ENCODE results near the gene SPANXA2.
"Not testable (repeated sequence)": the region's sequence is repeated elsewhere in the genome, so short reads cannot be mapped to it uniquely, and the experiment has no call there.

SPANXA2 gene

GRCh38 chrX:141589408-141589807, at the start of gene SPANXA2:
Gene SPANXA2 (plus strand): TSS chrX:141589708. CDS start chrX:141589768, 60 bp downstream.
- H3K4me3 ChIP-seq (ENCODE audit: low read depth, low read length, poor library complexity, severe bottlenecking); H4K20me1 ChIP-seq (ENCODE audit: insufficient read depth, low read length); H3K9me3 ChIP-seq (ENCODE audit: low read length); H3K27me3 ChIP-seq (ENCODE audit: insufficient read depth, low read length); H3K4me1 ChIP-seq (ENCODE audit: insufficient read depth, low read length, severe bottlenecking); H3K9me2 ChIP-seq (ENCODE audit: low read depth, low read length); H3K36me3 ChIP-seq (ENCODE audit: insufficient read depth, low read length); H3K9ac ChIP-seq (ENCODE audit: low read length); H3F3A ChIP-seq (ENCODE audit: insufficient read depth, low read length); H3K27ac ChIP-seq (ENCODE audit: low read depth, low read length, poor library complexity, severe bottlenecking); H3K4me2 ChIP-seq (ENCODE audit: low read length); H2AFZ ChIP-seq (ENCODE audit: low read length); H3K79me2 ChIP-seq (ENCODE audit: insufficient read depth, low read length): not testable (repeated sequence)

GRCh38 chrX:141542551-141542950, 47.0 kb upstream of the SPANXA2 start:
- not testable (repeated sequence) for H3K36me3 ChIP-seq (ENCODE audit: insufficient read depth, low read length); H3K4me1 ChIP-seq (ENCODE audit: insufficient read depth, low read length, severe bottlenecking); H3K4me3 ChIP-seq (ENCODE audit: low read depth, low read length, poor library complexity, severe bottlenecking)

GRCh38 chrX:141584638-141585037, 4.9 kb upstream of the SPANXA2 start, which contains the start of gene SPANXA1:
Gene SPANXA1 (minus strand): TSS chrX:141584738. CDS start chrX:141584678, 60 bp downstream.
- H3K4me2 ChIP-seq (ENCODE audit: low read length); H3K9me3 ChIP-seq (ENCODE audit: low read length); H3K27me3 ChIP-seq (ENCODE audit: insufficient read depth, low read length); H3K79me2 ChIP-seq (ENCODE audit: insufficient read depth, low read length); H4K20me1 ChIP-seq (ENCODE audit: insufficient read depth, low read length); H3K9ac ChIP-seq (ENCODE audit: low read length); H3K27ac ChIP-seq (ENCODE audit: low read depth, low read length, poor library complexity, severe bottlenecking); H3K9me2 ChIP-seq (ENCODE audit: low read depth, low read length); H3K4me1 ChIP-seq (ENCODE audit: insufficient read depth, low read length, severe bottlenecking); H3K36me3 ChIP-seq (ENCODE audit: insufficient read depth, low read length); H2AFZ ChIP-seq (ENCODE audit: low read length); H3K4me3 ChIP-seq (ENCODE audit: low read depth, low read length, poor library complexity, severe bottlenecking); H3F3A ChIP-seq (ENCODE audit: insufficient read depth, low read length): not testable (repeated sequence)

More at GRCh38 chrX:141542551-141542950, 47.0 kb upstream of the SPANXA2 start:
- not testable (repeated sequence) for H3K27me3 ChIP-seq (ENCODE audit: insufficient read depth, low read length); H3K9me3 ChIP-seq (ENCODE audit: low read length); H3K9me2 ChIP-seq (ENCODE audit: low read depth, low read length); H4K20me1 ChIP-seq (ENCODE audit: insufficient read depth, low read length); H3K79me2 ChIP-seq (ENCODE audit: insufficient read depth, low read length); H3K4me2 ChIP-seq (ENCODE audit: low read length); H3K9ac ChIP-seq (ENCODE audit: low read length); H3F3A ChIP-seq (ENCODE audit: insufficient read depth, low read length); H3K27ac ChIP-seq (ENCODE audit: low read depth, low read length, poor library complexity, severe bottlenecking); H2AFZ ChIP-seq (ENCODE audit: low read length)

GRCh38 chrX:141609111-141609510, 19.6 kb downstream of the SPANXA2 start:
- no peaks in the 10 kb centered on the region for H3F3A ChIP-seq (ENCODE audit: insufficient read depth, low read length)
- no peaks in the 10 kb centered on the region for H3K79me2 ChIP-seq (ENCODE audit: insufficient read depth, low read length)
- no peaks in the 10 kb centered on the region for H3K9me2 ChIP-seq (ENCODE audit: low read depth, low read length)
- no peak overlapping the region for H2AFZ ChIP-seq (ENCODE audit: low read length)
- H3K4me1 ChIP-seq (ENCODE audit: insufficient read depth, low read length, severe bottlenecking): no peaks in the 10 kb centered on the region
- no peaks in the 10 kb centered on the region for H3K27me3 ChIP-seq (ENCODE audit: insufficient read depth, low read length)
- H3K27ac ChIP-seq (ENCODE audit: low read depth, low read length, poor library complexity, severe bottlenecking): no peak overlapping the region
- H4K20me1 ChIP-seq (ENCODE audit: insufficient read depth, low read length): no peaks in the 10 kb centered on the region
- H3K9ac ChIP-seq (ENCODE audit: low read length): no peak overlapping the region
- no peak overlapping the region for H3K4me2 ChIP-seq (ENCODE audit: low read length)
- no peak overlapping the region for H3K4me3 ChIP-seq (ENCODE audit: low read depth, low read length, poor library complexity, severe bottlenecking)
- H3K36me3 ChIP-seq (ENCODE audit: insufficient read depth, low read length): no peaks in the 10 kb centered on the region
- TF ChIP-seq EZH2 (IDR thresholded peaks at IDR 0.05; ENCODE audit: borderline replicate concordance, low read length): no peak
- TF ChIP-seq CTCF (IDR thresholded peaks at IDR 0.05; ENCODE audit: low read length): no peak
- no peaks in the 10 kb centered on the region for H3K9me3 ChIP-seq (ENCODE audit: low read length)

- H3K36me3 ChIP-seq (ENCODE audit: insufficient read depth, low read length): no peaks in the 10 kb centered on the region
- no peak overlapping the region for H3K4me2 ChIP-seq (ENCODE audit: low read length)
- H3K9me2 ChIP-seq (ENCODE audit: low read depth, low read length): no peaks in the 10 kb centered on the region
- no peaks in the 10 kb centered on the region for H3K79me2 ChIP-seq (ENCODE audit: insufficient read depth, low read length)
- H3K4me1 ChIP-seq (ENCODE audit: insufficient read depth, low read length, severe bottlenecking): no peaks in the 10 kb centered on the region
- no peak overlapping the region for H3K27ac ChIP-seq (ENCODE audit: low read depth, low read length, poor library complexity, severe bottlenecking)
- no peak overlapping the region for H3K9ac ChIP-seq (ENCODE audit: low read length)
- TF ChIP-seq CTCF (IDR thresholded peaks at IDR 0.05; ENCODE audit: low read length) (no peak), EZH2 (IDR thresholded peaks at IDR 0.05; ENCODE audit: borderline replicate concordance, low read length) (no peak)
- H3F3A ChIP-seq (ENCODE audit: insufficient read depth, low read length): no peaks in the 10 kb centered on the region
- H3K4me3 ChIP-seq (ENCODE audit: low read depth, low read length, poor library complexity, severe bottlenecking): no peak overlapping the region
- H2AFZ ChIP-seq (ENCODE audit: low read length): no peak overlapping the region
- no peaks in the 10 kb centered on the region for H3K9me3 ChIP-seq (ENCODE audit: low read length)
- H3K27me3 ChIP-seq (ENCODE audit: insufficient read depth, low read length): no peaks in the 10 kb centered on the region
- H4K20me1 ChIP-seq (ENCODE audit: insufficient read depth, low read length): no peaks in the 10 kb centered on the region
Observed at GRCh38 chrX:141619336-141619735, 29.8 kb downstream of the SPANXA2 start.
